Activated CD4-positive, alpha-beta T cell treated with anti-CD3 and anti-CD28 coated beads, Interleukin-2, Interleukin-4, amounts not matched to agents 100 ng/mL and 50 ng/mL, durations not matched to agents 16 hours and 8 hours (primary cell): Measurements from ENCODE around the gene ADAMTS8.

ENCODE experiments used
- DNase-seq: peaks from one replicate; pipeline ENCODE4 v3.0.0-alpha.2; 2020; ENCODE audit warnings: low spot score

ADAMTS8 gene

GRCh38 chr11:130418756-130419155 lies 9.7 kb downstream of the ADAMTS8 start:
- DNase-seq: no peak

DNA sequence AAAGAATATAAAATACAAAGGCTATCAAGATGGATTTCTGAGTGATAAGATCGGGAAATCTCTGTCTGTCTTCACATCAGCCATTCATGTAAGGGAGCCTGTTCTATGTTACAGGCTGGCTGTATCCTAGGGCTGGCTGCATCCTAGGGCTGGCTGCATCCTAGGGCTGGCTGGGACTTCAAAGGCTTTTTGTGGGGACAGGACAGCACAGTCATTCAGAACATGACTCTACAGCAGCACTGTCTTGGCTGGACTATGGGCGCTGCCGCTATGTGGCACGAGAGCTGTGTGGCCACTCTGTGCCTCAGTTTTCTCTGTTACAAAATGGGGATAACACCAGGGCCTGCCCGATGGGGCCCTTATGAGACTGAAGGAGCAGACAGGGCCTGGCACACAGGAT lies 10.2 kb downstream of the ADAMTS8 start:
- no peak for DNase-seq

DNA sequence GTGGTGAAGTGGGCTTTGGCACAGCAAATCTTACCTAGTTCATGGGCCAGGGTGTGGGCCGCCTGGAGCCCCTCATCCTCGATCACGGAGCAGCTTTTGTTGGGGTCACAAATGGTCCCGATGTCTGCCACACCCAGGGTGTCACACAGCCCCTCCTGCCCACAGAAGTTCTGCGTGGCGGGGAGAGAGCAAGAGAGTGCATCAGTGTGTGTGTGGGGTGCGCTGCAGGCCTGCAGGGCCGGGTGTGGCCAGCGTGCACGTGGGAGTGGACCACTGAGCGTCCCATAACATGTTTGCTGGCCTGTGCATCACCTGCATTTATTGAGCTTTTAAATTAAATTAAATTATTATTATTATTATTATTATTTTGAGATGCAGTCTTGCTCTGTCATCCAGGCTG lies 11.5 kb downstream of the ADAMTS8 start:
- DNase-seq: no peak

DNA sequence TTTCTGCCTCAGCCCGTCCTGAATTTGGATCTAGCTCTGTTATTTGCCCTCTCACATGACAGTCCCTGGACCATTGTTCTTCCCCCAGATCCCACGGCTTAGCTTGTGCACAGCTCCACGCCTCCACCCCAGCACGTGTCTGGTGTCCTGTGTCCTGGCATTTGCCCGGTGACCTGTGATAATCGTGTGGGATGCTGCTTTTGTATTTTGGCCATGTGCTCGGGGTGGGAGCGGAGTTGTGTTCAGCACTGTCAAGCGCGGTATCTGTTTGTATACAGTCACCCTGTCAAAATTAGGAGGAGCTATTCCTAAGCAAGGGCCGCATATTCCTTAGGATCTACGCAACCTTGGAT lies 11.9 kb downstream of the ADAMTS8 start:
- no peak for DNase-seq

GRCh38 chr11:130415731-130416529 lies 12.5 kb downstream of the ADAMTS8 start:
- DNase-seq: no peak

DNA sequence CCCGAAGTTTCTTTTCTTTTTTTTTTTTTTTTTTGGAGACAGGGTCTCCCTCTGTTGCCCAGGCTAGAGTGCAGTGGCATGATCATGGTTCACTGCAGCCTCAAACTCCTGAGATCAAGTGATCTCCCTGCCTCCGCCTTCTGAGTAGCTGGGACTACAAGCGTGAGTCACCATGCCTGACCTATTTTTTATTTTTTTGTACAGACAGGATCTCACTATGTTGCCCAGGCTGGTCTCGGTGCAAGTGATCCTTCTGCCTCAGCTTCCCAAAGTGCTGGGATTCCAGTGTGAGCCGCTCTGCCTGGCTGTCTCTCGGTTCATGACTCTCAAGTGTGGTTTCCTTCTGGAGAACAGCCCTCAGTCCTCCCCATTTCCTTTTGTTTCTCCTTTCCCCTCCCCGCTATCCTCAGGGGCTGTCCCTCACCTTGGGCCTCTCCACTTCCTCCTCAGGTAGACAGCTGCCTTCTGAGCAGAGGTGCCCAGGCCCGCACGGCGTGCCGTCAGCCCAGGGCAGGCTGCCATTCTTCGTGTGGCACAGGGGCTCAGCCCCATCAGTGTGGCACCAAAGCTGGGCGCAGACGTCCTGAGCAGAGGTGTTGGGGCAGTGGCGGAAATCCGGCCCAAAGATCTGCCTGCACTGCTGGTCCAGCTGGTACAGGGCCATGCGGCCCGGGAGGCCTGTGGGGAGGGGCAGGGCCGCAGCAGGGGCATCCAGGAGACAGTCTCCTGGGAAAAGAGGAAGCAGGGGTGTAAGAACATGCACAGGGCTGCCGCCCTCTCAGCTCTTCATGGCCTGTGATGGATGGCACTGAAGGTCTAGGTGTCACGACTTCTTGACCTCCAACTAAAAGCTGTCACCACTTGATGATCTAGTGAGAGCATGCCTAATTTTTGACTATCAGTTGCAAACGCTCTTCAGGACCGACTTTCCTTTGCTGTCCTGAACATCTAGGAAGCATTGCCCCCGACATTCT lies 14.0 kb downstream of the ADAMTS8 start:
- no peak for DNase-seq

GRCh38 chr11:130413405-130414106 lies 14.9 kb downstream of the ADAMTS8 start:
- no peak for DNase-seq

GRCh38 chr11:130411223-130411622 lies 17.2 kb downstream of the ADAMTS8 start:
- DNase-seq: no peak

DNA sequence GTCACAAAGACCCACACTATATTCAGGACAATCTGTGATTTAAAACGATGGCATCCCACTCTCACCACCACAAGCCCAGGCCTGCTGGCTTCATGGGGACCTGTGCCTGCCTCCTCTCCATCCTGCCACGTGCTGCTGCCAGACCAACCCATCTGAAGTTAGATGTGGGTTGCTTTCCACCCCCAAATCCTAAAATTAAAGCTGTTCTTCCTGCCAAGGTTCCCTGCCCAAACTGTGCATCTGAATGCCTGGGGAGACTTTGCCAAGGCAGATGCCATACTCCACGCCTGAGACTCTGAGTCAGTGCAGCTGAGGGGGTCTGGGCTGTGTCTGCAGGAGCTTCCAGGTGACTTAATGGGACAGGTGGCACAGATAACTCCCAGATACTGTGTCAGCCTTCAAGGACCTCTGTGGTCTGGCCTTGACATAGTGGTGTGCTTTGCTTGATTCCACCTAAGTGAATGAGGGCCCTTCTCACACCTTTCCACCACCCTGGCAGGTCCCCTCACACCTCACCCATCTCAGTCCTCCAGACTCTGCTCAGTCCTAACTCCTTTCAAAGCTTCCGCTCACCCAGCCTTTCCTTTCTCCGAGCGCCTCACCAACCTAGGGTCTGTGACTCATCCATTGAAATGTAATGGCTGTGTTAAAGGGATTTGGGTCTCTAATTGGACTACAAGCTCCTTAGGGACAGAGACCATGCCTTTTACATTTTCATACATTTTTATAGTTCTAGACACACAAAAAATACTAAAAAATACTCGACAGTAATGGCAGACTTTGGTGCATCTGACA lies 18.6 kb downstream of the ADAMTS8 start:
- DNase-seq: no peak

GRCh38 chr11:130408901-130409300 lies 19.5 kb downstream of the ADAMTS8 start:
- no peak for DNase-seq

- no peak for DNase-seq
These were observed 20.0 kb downstream of the ADAMTS8 start for GRCh38 chr11:130408401-130408890.

- DNase-seq: no peak
These were observed 20.4 kb downstream of the ADAMTS8 start for GRCh38 chr11:130407978-130408377.

DNA sequence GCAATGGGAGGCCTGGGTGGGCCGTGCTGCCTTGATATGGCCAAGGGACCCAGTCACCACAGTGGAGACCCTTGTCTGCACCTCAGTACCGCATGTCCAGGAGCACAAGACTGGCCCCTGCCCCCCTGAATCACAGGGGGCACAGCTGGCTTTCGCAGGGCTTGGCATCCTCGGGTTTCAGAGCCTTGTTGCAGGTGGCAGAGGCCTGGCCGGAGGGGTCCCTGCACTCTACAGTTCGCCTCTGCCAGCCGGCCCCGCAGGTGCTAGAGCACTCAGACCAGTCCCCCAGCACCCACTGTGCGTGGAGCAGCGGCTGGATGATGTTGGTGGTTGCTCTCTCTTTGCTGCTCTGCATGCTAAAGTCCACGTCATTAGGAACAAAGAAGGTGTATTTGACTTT lies 23.0 kb downstream of the ADAMTS8 start:
- no peak for DNase-seq

- no peak for DNase-seq
These were observed 23.7 kb downstream of the ADAMTS8 start for GRCh38 chr11:130404727-130405126.

DNA sequence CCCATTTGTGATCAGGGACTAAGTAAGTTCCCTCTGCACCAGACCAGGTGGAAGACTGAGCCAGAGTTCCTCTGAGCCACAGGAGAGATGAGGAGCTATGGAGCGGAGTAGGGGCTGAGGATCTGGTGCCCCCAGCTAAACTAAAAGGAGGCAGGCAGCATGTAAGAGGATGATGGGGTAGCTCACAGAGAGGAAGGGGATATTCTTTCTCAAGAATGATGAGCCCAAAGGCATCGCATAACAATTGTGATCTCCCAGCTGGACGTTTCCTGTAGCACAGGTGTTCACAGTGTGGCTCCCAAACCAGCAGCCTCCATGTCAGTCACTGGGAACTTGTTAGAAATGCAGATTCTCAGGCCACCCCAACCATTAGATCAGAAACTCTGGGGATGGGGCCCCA lies 24.4 kb downstream of the ADAMTS8 start:
- DNase-seq: no peak

DNA sequence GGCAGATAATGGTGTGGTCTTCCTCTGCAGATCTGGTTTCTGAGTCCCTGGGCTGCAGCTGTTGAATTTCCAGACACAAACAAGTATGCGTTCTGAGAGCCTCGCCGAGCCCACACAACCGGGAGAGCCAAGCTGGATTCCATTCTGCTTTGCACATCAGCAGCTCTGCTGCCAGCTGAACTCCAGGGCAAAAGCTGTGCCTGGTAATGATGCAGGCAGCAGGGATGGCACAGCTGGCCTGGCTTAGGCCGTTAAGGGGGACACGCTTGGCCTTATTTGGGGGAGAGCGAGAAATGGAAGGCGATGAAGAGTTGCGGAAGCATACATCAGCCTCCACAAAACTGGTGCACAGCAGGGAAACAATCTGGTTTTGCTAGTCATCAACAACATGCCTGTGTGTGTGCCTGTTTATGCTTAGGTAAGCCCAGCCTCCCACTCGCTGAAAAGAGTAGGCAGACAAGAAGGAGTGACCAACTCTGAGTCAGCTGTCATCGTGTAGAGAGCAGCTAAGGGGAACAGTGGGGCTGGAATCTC lies 25.1 kb downstream of the ADAMTS8 start:
- no peak for DNase-seq

DNA sequence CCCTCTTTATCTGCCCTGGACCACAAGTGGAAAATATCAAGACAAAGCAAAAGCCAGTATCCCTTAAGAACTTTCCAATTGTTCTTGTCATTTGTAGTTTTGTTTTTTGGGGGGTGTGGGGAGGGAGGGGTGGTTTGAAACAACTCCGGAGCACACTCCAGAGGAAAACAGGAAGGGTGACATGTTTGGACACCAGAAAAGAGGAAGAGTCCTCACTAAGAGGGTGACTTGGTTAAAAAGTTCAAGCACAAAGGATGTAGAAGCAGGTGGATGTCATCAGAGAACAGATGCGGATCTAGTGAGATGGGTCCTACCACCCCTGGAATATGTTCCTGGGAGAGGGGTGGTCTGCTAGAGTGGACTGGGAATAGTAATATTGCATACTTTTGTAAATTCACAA lies 25.8 kb downstream of the ADAMTS8 start:
- no peak for DNase-seq

- no peak for DNase-seq
These were observed 27.5 kb downstream of the ADAMTS8 start for GRCh38 chr11:130400781-130401483.

DNA sequence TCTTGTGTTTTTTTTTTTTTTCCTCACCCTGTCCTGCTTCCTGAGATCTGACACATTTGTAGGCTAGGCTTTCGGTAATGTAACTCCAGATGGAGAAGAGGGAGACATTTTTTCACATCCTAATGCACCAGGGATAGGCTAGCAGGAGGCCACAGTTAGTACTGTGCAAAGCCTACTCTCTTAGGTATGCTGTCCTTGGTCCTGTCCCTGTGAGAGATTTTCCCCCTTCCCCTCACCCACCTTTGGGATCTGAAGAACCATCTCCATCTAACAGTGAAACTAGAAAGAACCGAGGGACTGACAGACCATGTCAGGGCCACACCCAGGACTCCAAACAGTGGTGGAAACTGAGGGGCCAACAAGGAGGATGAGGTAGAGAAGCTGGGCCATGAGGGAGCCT lies 29.2 kb downstream of the ADAMTS8 start:
- no peak for DNase-seq

DNA sequence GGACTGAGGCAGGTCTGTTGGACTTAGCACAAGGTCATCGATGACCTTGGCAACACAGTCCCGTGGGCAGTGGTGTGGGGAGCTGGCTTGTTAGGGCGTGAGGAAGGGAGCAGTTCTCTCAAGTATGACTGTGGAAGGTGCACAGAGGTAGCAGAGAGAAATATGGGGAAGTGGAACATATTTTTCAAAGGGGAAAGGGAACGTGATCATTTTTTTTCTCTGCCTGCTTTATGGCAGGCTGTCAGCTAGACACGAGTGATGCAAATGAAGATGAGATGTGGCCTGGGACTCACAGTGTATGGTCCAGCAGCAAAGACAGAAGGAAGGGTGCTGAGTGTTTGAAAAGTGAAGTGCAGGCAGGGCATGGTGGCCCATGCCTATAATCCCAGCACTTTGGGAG lies 30.6 kb downstream of the ADAMTS8 start:
- DNase-seq: no peak

DNA sequence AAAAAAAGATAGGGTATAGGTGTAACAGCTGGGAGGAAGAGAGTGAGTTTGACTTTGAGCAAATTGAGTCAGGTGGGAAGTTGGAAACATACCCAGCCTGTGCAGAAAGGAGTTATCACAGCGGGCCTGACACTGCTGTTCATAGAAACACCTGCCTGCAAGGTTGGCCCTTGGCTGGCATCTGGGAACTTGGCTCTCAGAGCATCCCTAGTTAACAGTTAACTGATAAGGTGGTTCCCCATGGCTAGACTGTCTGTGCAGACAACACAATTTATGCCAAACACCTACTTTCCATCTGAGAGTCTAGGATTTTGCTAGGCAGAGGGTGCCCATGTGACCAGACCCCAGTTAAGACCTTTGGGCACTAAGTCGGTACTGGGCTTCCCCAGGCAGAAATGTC lies 31.4 kb downstream of the ADAMTS8 start:
- no peak for DNase-seq
